22Rv1 (cell line): ENCODE data around the gene TNRC18.

Experiments used
- CTCF ChIP-seq: fragments of 450-650 bp; IDR thresholded peaks from 2 replicates; pipeline ENCODE4 v1.5.1; 2017; ENCODE audit warnings: mild to moderate bottlenecking
- ZFX ChIP-seq: fragments of 450-650 bp; IDR thresholded peaks from 2 replicates; pipeline ENCODE4 v1.6.1; 2017; ENCODE audit warnings: antibody characterized with exemption, borderline replicate concordance

- no peak for TF ChIP-seq CTCF
- no peak for TF ChIP-seq ZFX
These were observed 59.9 kb downstream of the TNRC18 start for GRCh38 chr7:5363729-5364128.
